ENCODE data around the gene RHBDD1. TPM values are rescaled to one million over a fixed set of nuclear protein-coding genes. Genes with fewer than 3 reads are reported as not detected.

RHBDD1 gene
- total and polyA plus RNA-seq, 2 donors (not counting 1 experiment from before 2014, with no cell fraction given) = 21.2 to 128 TPM

- no peak for TF ChIP-seq EZH2 (IDR thresholded peaks at IDR 0.05; ENCODE audit: borderline replicate concordance, insufficient read depth, low read depth, low read length, poor library complexity, severe bottlenecking)
- peak; percentile 23 for TF ChIP-seq CTCF (IDR thresholded peaks at IDR 0.05)
- Mint-ChIP-seq H3K4me1 (peaks cover 36% of the 10 kb centered on the region), H3K27me3 (peaks cover 9% of the 10 kb centered on the region), H3K9me3 (ENCODE audit: insufficient read depth) (no peaks in the 10 kb centered on the region), H3K27ac (peak overlapping the region; percentile 82), H3K4me3 (peak overlapping the region; percentile 95)
- Histone ChIP-seq H3K79me2 (ENCODE audit: control insufficient read depth, insufficient read depth, low read length) (peaks cover 11% of the 10 kb centered on the region), H3K4me2 (replicated peaks; ENCODE audit: low read depth, low read length, poor library complexity, severe bottlenecking) (peak overlapping the region; percentile 87), H3K4me3 (ENCODE audit: control extremely low read depth in 1 of 5, extremely low read depth in 1 of 5, insufficient read depth in 1 of 5, low read depth in 2 of 5, low read length in 4 of 5) (peak overlapping the region; percentile 44 to 79 (median 66)), H4K20me1 (ENCODE audit: control insufficient read depth, insufficient read depth, low read length, poor library complexity, severe bottlenecking) (peaks cover 9% of the 10 kb centered on the region), H3K27ac (ENCODE audit: low read length in 2 of 2) (peak overlapping the region; percentile 20 to 72), H3K27me3 (replicated peaks in 1 of 4; ENCODE audit: control extremely low read depth in 1 of 4, control insufficient read depth in 3 of 4, insufficient read depth in 4 of 4, low read length in 3 of 4) (peaks cover 0 to 4% (median 0%) of the 10 kb centered on the region in 4 experiments), H3K36me3 (replicated peaks in 1 of 2; ENCODE audit: control extremely low read depth in 1 of 2, control insufficient read depth in 1 of 2, extremely low read depth in 1 of 2, insufficient read depth in 2 of 2, low read length in 1 of 2) (no peaks in the 10 kb centered on the region), H2AFZ (ENCODE audit: insufficient read depth, low read depth, low read length, poor library complexity, severe bottlenecking) (peak overlapping the region; percentile 95), H3K9me3 (ENCODE audit: control extremely low read depth in 1 of 3, control insufficient read depth in 2 of 3, insufficient read depth in 1 of 3, low read length in 2 of 3) (peaks cover 0 to 15% (median 0%) of the 10 kb centered on the region in 3 donors), H3K9ac (ENCODE audit: low read length) (peak overlapping the region; percentile 88), H3K4me1 (ENCODE audit: control insufficient read depth in 2 of 2, insufficient read depth in 2 of 2, low read length in 2 of 2) (peaks cover 17 to 26% of the 10 kb centered on the region in 2 donors)
- DNase-seq (no peak), ATAC-seq (ENCODE audit: low read depth) (peak; percentile 1)
- intact Hi-C loops (cut with micrococcal nuclease) = loop anchor here (1.0 to 10.0 kb wide), 9 partner anchors 9 to 1865 kb away; no protein-coding TSS in a partner anchor
- POLR2A ChIA-PET = interaction anchor here (0.7 to 3.1 kb wide), 7 partner anchors 9 to 476 kb away, joined by 3 to 16 read pairs (median 3); partner anchors contain the start of gene RHBDD1
- 1% methylated on average over 32 of the region's 39 CpGs for WGBS (ENCODE audit: insufficient coverage)
- CTCF ChIA-PET = interaction anchor here (0.6 to 7.8 kb wide), 29 partner anchors 11 to 1135 kb away, joined by 3 to 78 read pairs (median 4); partner anchors contain the start of gene RHBDD1
Measured at GRCh38 chr2:226799976-226800940, 35.6 kb upstream of the RHBDD1 start.
